ENCODE results near the gene CCDC92.

- TF ChIP-seq, protein P1, sequence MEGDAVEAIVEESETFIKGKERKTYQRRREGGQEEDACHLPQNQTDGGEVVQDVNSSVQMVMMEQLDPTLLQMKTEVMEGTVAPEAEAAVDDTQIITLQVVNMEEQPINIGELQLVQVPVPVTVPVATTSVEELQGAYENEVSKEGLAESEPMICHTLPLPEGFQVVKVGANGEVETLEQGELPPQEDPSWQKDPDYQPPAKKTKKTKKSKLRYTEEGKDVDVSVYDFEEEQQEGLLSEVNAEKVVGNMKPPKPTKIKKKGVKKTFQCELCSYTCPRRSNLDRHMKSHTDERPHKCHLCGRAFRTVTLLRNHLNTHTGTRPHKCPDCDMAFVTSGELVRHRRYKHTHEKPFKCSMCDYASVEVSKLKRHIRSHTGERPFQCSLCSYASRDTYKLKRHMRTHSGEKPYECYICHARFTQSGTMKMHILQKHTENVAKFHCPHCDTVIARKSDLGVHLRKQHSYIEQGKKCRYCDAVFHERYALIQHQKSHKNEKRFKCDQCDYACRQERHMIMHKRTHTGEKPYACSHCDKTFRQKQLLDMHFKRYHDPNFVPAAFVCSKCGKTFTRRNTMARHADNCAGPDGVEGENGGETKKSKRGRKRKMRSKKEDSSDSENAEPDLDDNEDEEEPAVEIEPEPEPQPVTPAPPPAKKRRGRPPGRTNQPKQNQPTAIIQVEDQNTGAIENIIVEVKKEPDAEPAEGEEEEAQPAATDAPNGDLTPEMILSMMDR (IDR thresholded peaks at IDR 0.05; ENCODE audit: control extremely low read depth in 1 of 3, insufficient read depth in 1 of 3, low read depth in 1 of 3, low read length in 3 of 3), result no peak
- TF ChIP-seq, protein P2, sequence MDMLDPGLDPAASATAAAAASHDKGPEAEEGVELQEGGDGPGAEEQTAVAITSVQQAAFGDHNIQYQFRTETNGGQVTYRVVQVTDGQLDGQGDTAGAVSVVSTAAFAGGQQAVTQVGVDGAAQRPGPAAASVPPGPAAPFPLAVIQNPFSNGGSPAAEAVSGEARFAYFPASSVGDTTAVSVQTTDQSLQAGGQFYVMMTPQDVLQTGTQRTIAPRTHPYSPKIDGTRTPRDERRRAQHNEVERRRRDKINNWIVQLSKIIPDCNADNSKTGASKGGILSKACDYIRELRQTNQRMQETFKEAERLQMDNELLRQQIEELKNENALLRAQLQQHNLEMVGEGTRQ (IDR thresholded peaks at IDR 0.05; ENCODE audit: low read length), result no peak
- TF ChIP-seq TAF1 (IDR thresholded peaks at IDR 0.05; ENCODE audit: low read depth, low read length), result no peak
- no peak for TF ChIP-seq CEBPB (IDR thresholded peaks at IDR 0.05; ENCODE audit: low read depth, low read length)
- TF ChIP-seq GABPA (IDR thresholded peaks at IDR 0.05; ENCODE audit: borderline replicate concordance, insufficient read depth, low read length), result no peak
- TF ChIP-seq KDM1A (IDR thresholded peaks at IDR 0.05; ENCODE audit: borderline replicate concordance, low read length), result no peak
- no peak for TF ChIP-seq ASH2L (IDR thresholded peaks at IDR 0.05; ENCODE audit: low read length)
- TF ChIP-seq MAX (IDR thresholded peaks at IDR 0.05), result no peak
- no peak for TF ChIP-seq EZH2 (IDR thresholded peaks at IDR 0.05; ENCODE audit: low read depth, low read length, severe bottlenecking)
- no peak for TF ChIP-seq KDM5A (IDR thresholded peaks at IDR 0.05; ENCODE audit: low read length)
- TF ChIP-seq POLR2AphosphoS5 (IDR thresholded peaks at IDR 0.05; ENCODE audit: low read depth, low read length), result no peak
Measured at GRCh38 chr12:124013073-124013472, 40.4 kb upstream of the CCDC92 start.
